MM.1S (cell line): ENCODE data around the gene ACBD7.

Experiments
- DNase-seq: peaks from one replicate; pipeline ENCODE4 v3.0.0-alpha.2; 2015
- H2AFZ ChIP-seq: fragments of 300-600 bp; sonication (generic); 2 replicates; pipeline ENCODE4 v1.6.0; 2016; ENCODE audit warnings: antibody characterized with exemption, low read length
- H3F3A ChIP-seq: fragments of 300-600 bp; sonication (generic); 2 replicates; pipeline ENCODE4 v1.6.1; 2016; ENCODE audit warnings: mild to moderate bottlenecking, antibody characterized with exemption, low read length, moderate library complexity, mixed read lengths; ENCODE audit not compliant: insufficient read depth
- H3K27ac ChIP-seq: fragments of 300-600 bp; sonication (generic); 2 replicates; pipeline ENCODE4 v1.5.1; 2016; ENCODE audit warnings: mild to moderate bottlenecking, low read length
- H3K27me3 ChIP-seq: fragments of 300-600 bp; sonication (generic); replicated peaks from 2 replicates; pipeline ENCODE4 v1.6.0; 2016; ENCODE audit warnings: low read length; ENCODE audit not compliant: insufficient read depth
- H3K36me3 ChIP-seq: fragments of 300-600 bp; sonication (generic); replicated peaks from 2 replicates; pipeline ENCODE4 v1.6.1; 2016; ENCODE audit warnings: mild to moderate bottlenecking, low read length, mixed read lengths; ENCODE audit not compliant: insufficient read depth
- H3K4me1 ChIP-seq: fragments of 300-600 bp; sonication (generic); 2 replicates; pipeline ENCODE4 v1.6.1; 2016; ENCODE audit warnings: low read length, mixed read lengths
- H3K4me2 ChIP-seq: fragments of 300-600 bp; sonication (generic); 2 replicates; pipeline ENCODE4 v1.6.0; 2016; ENCODE audit warnings: low read depth, low read length
- H3K4me3 ChIP-seq: fragments of 300-600 bp; sonication (generic); 2 replicates; pipeline ENCODE4 v1.5.1; 2016; ENCODE audit warnings: low read length, mixed read lengths
- H3K79me2 ChIP-seq: fragments of 300-600 bp; sonication (generic); 2 replicates; pipeline ENCODE4 v1.6.1; 2016; ENCODE audit warnings: mixed run types, low read length, mixed read lengths
- H3K9ac ChIP-seq: fragments of 300-600 bp; sonication (generic); 2 replicates; pipeline ENCODE4 v1.6.1; 2016; ENCODE audit warnings: low read length, mixed read lengths
- H3K9me2 ChIP-seq: fragments of 300-600 bp; sonication (generic); replicated peaks from 2 replicates; pipeline ENCODE4 v1.6.1; 2016; ENCODE audit warnings: mild to moderate bottlenecking, low read length, mixed read lengths; ENCODE audit not compliant: insufficient read depth
- H3K9me3 ChIP-seq: fragments of 300-600 bp; sonication (generic); replicated peaks from 2 replicates; pipeline ENCODE4 v1.6.1; 2016; ENCODE audit warnings: mild to moderate bottlenecking, low read length, mixed read lengths; ENCODE audit not compliant: insufficient read depth
- H4K20me1 ChIP-seq: fragments of 300-600 bp; sonication (generic); 2 replicates; pipeline ENCODE4 v1.6.1; 2016; ENCODE audit warnings: mild to moderate bottlenecking, low read length, moderate library complexity, mixed read lengths; ENCODE audit not compliant: insufficient read depth
- CTCF ChIP-seq: fragments of 300-600 bp; sonication (generic); IDR thresholded peaks from 2 replicates; pipeline ENCODE4 v1.5.1; 2016; ENCODE audit warnings: antibody characterized with exemption, low read length, mixed read lengths
- EZH2 ChIP-seq: fragments of 300-600 bp; sonication (generic); optimal IDR thresholded peaks from 2 replicates; pipeline ENCODE3; 2017; ENCODE audit warnings: low read depth, mild to moderate bottlenecking, antibody characterized with exemption, low read length, mixed read lengths
- EZH2phosphoT487 ChIP-seq: fragments of 300-600 bp; sonication (generic); IDR thresholded peaks from 2 replicates; pipeline ENCODE4 v1.6.1; 2018; ENCODE audit warnings: antibody characterized with exemption, low read length

Gene ACBD7

GRCh38 chr10:15058689-15059088, 29.9 kb downstream of the ACBD7 start:
- Histone ChIP-seq H2AFZ (no peak overlapping the region), H3K79me2 (no peaks in the 10 kb centered on the region), H3K9me3 (no peaks in the 10 kb centered on the region), H3K4me3 (no peak overlapping the region), H3K27ac (no peak overlapping the region), H3K36me3 (no peaks in the 10 kb centered on the region), H3K9ac (no peak overlapping the region), H3K4me1 (no peaks in the 10 kb centered on the region), H3K9me2 (no peaks in the 10 kb centered on the region), H3F3A (no peaks in the 10 kb centered on the region), H4K20me1 (no peaks in the 10 kb centered on the region), H3K4me2 (no peak overlapping the region), H3K27me3 (no peaks in the 10 kb centered on the region)
- DNase-seq, result no peak
- TF ChIP-seq EZH2, result no peak
- no peak for TF ChIP-seq CTCF
- no peak for TF ChIP-seq EZH2phosphoT487

- H3K9ac ChIP-seq, result no peak overlapping the region
- no peaks in the 10 kb centered on the region for H4K20me1 ChIP-seq
- no peak overlapping the region for H2AFZ ChIP-seq
- no peaks in the 10 kb centered on the region for H3K36me3 ChIP-seq
- no peaks in the 10 kb centered on the region for H3K9me2 ChIP-seq
- TF ChIP-seq EZH2phosphoT487 (no peak), CTCF (no peak), EZH2 (no peak)
- no peak overlapping the region for H3K4me3 ChIP-seq
- no peak overlapping the region for H3K27ac ChIP-seq
- H3K4me1 ChIP-seq, result no peaks in the 10 kb centered on the region
- H3F3A ChIP-seq, result no peaks in the 10 kb centered on the region
- H3K4me2 ChIP-seq, result no peak overlapping the region
- no peaks in the 10 kb centered on the region for H3K27me3 ChIP-seq
- no peak for DNase-seq
- H3K9me3 ChIP-seq, result no peaks in the 10 kb centered on the region
- H3K79me2 ChIP-seq, result no peaks in the 10 kb centered on the region
Observed at GRCh38 chr10:15053061-15053460, 35.5 kb downstream of the ACBD7 start.

GRCh38 chr10:15052121-15052520, 36.5 kb downstream of the ACBD7 start:
- H3K9me2 ChIP-seq, result no peaks in the 10 kb centered on the region
- no peak for DNase-seq
- H3K27ac ChIP-seq, result no peak overlapping the region
- H3K9me3 ChIP-seq, result no peaks in the 10 kb centered on the region
- no peaks in the 10 kb centered on the region for H3F3A ChIP-seq
- no peaks in the 10 kb centered on the region for H3K27me3 ChIP-seq
- TF ChIP-seq EZH2phosphoT487 (no peak), CTCF (no peak), EZH2 (no peak)
- no peaks in the 10 kb centered on the region for H3K4me1 ChIP-seq
- no peaks in the 10 kb centered on the region for H3K79me2 ChIP-seq
- no peak overlapping the region for H3K4me3 ChIP-seq
- H3K9ac ChIP-seq, result no peak overlapping the region
- H4K20me1 ChIP-seq, result no peaks in the 10 kb centered on the region
- H3K36me3 ChIP-seq, result no peaks in the 10 kb centered on the region
- no peak overlapping the region for H3K4me2 ChIP-seq
- no peak overlapping the region for H2AFZ ChIP-seq
